22Rv1 (cell line): ENCODE data around the gene CUL9.

Source experiments
- H3K27ac ChIP-seq: fragments of 450-650 bp; 2 replicates; pipeline ENCODE4 v1.5.1; 2017
- ZFX ChIP-seq: fragments of 450-650 bp; IDR thresholded peaks from 2 replicates; pipeline ENCODE4 v1.6.1; 2017; ENCODE audit warnings: antibody characterized with exemption, borderline replicate concordance
- TF ChIP-seq, protein P1 (sequence below): fragments of 450-650 bp; IDR thresholded peaks from 2 replicates; pipeline ENCODE4 v1.5.1; 2017; ENCODE audit warnings: mild to moderate bottlenecking

CUL9 gene

DNA sequence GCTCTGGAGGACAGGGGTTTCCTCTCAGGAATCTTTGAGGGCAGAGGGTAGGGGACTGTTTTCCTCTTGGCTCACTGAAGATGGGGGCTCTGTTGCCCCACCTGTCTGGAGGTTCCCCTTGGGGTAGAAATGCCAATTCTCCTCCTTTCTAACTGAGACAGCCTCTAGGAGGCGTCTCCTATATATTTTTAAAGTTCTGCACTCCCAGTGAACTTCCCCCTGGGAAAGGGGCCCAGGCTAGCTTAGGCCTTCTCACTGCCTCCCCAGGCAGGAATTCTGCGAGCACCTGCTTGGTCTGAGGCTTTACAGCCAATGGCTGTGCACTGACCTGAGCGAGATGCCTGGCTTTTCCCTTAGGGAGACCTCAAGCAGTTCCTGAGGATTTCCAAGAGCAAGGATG lies 35.7 kb upstream of the CUL9 start:
- TF ChIP-seq, protein P1, sequence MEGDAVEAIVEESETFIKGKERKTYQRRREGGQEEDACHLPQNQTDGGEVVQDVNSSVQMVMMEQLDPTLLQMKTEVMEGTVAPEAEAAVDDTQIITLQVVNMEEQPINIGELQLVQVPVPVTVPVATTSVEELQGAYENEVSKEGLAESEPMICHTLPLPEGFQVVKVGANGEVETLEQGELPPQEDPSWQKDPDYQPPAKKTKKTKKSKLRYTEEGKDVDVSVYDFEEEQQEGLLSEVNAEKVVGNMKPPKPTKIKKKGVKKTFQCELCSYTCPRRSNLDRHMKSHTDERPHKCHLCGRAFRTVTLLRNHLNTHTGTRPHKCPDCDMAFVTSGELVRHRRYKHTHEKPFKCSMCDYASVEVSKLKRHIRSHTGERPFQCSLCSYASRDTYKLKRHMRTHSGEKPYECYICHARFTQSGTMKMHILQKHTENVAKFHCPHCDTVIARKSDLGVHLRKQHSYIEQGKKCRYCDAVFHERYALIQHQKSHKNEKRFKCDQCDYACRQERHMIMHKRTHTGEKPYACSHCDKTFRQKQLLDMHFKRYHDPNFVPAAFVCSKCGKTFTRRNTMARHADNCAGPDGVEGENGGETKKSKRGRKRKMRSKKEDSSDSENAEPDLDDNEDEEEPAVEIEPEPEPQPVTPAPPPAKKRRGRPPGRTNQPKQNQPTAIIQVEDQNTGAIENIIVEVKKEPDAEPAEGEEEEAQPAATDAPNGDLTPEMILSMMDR = peak; percentile 8; the same call in 1 of the 2 replicates
- TF ChIP-seq ZFX = no peak
- no peak overlapping the region for H3K27ac ChIP-seq

DNA sequence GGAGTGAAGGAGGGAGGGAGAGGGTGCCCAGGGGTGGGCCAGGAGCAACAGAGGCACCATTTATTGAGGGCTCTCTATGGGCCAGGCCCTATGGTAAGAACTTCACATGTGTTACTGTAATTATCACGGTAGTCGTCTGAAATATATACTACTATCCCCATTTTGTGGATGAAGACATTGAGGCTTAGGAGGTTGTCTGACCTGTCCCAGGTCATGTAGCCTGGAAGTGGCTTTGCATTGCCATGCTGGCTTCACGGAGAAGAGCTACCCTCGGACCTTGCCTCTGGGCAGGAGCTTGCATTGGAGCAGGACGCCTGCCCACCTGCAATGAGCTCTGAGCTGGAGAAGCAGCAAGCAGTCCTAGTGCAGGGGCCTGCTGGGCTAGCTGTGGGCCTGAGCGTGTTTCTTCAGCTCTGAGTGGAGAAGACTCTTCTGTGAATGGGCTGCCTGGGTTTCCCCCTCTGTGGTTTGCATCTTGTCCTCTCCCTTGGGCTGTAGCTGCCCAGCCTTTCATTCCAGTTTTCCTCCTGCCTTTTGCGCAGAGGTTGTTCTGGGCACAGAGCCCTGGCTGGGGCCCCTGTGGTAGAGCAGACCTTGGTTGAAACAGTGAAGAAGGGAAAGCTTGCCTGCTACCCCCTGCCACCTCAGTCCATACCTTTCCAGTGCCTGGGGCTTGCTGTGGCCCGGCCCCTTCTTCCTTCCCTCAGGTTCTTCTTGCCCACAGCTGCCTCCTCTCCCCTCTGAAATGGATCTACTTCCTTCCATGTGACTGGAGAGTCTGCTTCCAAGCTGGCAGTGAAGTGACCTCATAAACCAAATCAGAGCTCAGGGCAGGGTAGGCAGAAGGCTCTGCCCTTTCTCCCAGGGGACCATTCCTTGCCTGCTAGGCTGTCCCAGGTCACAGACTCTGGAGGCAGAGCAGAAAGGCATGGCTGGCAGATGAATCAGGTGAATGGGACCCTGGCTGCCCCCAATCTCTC lies 35.0 kb upstream of the CUL9 start:
- TF ChIP-seq ZFX = no peak
- TF ChIP-seq, protein P1 = no peak
- H3K27ac ChIP-seq = no peak overlapping the region

GRCh38 chr6:43147691-43148477 lies 34.1 kb upstream of the CUL9 start:
- no peak overlapping the region for H3K27ac ChIP-seq
- TF ChIP-seq, protein P1 = no peak
- no peak for TF ChIP-seq ZFX

DNA sequence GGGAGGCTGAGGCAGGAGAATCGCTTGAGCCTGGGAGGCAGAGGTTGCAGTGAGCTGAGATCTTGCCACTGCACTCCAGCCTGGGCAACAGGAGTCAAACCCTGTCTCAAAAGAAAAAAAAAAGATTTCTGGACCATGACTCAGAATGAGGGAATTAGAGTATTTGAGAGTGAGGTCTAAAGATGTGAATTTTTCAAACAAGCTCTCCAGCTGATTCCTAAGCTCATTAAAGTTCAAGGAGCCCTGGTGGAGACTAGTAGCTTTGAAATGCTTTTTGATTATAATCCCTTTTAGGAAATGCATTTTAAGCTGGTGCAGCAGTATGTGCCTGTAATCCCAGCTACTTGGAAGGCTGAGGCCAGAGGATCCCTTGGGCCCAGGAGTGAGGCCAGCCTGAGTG lies 32.7 kb upstream of the CUL9 start:
- TF ChIP-seq, protein P1 = no peak
- no peak for TF ChIP-seq ZFX
- peak overlapping the region; percentile 86 for H3K27ac ChIP-seq

GRCh38 chr6:43150051-43150751 lies 31.8 kb upstream of the CUL9 start:
- no peak for TF ChIP-seq ZFX
- TF ChIP-seq, protein P1 = no peak
- H3K27ac ChIP-seq = peak overlapping the region; percentile 86

GRCh38 chr6:43159599-43159998 lies 22.4 kb upstream of the CUL9 start:
- no peak overlapping the region for H3K27ac ChIP-seq
- TF ChIP-seq ZFX = no peak
- TF ChIP-seq, protein P1 = no peak
